ENCODE results near the gene RGL3. TPM values are rescaled to one million over a fixed set of nuclear protein-coding genes. Genes with fewer than 3 reads are reported as not detected.
A peak's percentile ranks its signal among the peaks of the same experiment; 100 is the strongest.
"Not testable (repeated sequence)": the region's sequence is repeated elsewhere in the genome, so short reads cannot be mapped to it uniquely, and the experiment has no call there.

The RGL3 gene, protein sequence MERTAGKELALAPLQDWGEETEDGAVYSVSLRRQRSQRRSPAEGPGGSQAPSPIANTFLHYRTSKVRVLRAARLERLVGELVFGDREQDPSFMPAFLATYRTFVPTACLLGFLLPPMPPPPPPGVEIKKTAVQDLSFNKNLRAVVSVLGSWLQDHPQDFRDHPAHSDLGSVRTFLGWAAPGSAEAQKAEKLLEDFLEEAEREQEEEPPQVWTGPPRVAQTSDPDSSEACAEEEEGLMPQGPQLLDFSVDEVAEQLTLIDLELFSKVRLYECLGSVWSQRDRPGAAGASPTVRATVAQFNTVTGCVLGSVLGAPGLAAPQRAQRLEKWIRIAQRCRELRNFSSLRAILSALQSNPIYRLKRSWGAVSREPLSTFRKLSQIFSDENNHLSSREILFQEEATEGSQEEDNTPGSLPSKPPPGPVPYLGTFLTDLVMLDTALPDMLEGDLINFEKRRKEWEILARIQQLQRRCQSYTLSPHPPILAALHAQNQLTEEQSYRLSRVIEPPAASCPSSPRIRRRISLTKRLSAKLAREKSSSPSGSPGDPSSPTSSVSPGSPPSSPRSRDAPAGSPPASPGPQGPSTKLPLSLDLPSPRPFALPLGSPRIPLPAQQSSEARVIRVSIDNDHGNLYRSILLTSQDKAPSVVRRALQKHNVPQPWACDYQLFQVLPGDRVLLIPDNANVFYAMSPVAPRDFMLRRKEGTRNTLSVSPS
- total RNA-seq, result 72.0 TPM

DNA sequence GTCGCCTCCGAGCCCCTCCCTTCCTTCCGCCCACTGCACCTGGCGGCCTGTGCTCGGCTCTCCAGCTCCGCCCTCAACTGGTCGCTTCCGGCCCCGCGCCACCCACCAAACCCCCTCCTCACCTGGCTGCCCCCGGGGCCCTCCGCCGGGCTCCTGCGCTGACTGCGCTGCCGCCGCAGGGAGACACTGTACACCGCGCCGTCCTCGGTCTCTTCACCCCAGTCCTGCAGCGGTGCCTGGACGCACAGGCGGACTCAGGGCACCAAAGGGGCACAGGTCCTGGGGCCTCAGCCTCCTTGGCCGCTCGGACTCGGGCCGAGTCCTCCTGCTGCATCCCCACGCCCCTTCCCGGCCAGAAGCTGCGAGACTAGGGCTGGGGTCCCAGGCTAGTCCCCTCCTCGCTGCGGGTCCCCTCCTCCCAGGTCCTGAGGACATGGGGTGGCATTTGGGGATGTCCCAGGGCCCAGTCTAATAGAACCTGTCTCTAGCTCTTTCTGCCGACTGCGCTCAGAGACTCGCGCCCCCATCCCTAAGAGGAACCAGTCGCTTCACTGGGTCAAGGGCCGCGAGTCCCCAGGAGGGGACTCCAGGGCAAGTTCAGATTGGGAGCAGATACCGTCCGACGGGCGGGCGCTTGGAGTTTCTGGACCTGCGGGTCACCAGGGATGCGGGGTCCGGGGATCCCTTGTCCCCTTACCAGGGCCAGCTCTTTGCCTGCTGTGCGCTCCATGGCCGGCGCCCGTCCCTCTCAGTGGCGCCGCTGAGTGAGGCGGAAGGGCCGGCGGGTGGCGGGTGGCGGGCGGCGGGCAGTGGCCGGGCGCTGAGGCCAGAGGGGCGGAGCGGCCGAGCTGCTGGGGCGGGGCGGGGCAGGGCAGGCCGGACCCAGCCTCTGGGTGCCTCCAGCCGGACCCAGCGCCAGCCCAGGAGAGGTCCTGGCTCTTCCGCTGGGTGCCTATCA is at the start of gene RGL3:
Gene RGL3, minus strand, starts transcription at position 766 of the 958 bp plus-strand sequence. Its CDS starts 36 bp downstream, at position 730.
- no peak for DNase-seq (ENCODE audit: low spot score)

DNA sequence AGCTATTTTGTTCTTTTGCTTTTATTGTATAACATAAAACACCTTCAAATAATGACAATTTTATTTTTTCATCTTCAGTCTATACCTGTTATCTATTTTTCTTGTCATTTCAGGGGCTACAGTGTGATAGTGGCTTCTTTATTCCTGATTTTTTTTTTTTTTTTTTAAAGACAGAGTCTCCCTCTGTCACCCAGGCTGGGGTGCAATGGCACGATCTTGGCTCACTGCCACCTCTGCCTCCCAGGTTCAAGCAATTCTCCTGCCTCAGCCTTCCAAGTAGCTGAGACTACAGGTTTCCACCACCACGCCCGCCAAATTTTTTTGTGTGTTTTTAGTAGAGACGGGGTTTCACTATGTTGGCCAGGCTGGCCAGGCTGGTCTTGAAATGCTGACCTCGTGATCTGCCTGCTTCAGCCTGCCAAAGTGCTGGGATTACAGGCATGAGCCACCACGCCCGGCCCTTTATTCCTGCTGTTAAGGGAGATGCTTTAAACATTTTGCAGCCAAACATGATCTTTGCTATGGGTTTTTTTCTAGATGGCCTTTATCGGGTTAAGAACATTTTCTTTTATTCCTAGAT is 49.2 kb upstream of the RGL3 start:
- DNase-seq (ENCODE audit: low spot score), result not testable (repeated sequence)

DNA sequence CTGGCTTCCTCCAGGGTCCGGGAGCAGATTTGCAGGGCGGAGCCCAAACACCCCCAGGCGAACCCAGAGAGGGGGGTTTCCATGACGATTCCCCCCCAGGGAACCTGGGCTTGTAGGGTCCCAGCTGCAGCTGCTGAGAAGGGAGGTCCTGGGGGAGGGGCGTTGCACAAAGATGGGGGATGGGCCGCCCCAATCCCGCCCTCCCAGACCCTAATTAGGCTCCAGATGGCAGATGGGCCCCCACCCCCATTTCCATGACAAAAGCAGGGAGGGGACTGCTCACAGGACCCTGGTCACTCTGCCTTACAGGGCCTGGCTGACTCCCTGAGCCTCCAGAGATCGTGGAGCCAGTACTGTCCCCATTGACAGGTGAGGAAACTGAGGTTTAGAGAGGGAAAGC is 46.5 kb upstream of the RGL3 start:
- no peak for DNase-seq (ENCODE audit: low spot score)

DNA sequence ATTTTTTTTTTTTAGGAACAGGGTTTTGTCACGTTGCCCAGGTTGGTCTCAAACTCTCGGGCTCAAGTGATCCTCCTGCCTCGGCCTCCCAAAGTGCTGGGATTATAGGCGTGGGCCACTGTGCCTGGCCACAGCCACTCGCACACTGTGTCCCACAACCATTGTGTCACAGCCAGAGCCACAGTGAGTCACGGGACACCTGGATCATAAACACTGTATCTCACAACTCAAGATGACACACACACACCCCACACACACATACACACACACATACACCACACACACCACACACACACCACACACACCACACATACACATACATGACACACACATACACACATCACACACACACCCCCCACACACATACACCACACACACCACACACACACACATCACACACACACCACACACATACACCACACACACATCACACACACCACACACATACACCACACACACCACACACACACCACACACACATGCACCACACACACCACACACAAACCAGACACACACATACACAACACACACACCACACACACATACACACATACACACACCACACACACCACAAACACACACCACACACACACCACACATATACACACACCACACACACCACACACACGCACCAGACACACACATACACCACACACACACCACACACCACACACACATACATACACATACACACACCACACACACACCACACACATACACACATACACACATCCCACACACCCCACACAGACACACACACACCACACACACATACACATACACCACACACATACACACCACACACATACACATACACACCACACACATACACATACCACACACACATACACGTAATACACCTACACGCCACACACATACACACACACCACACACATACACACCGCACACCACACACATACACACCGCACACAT is 45.5 kb upstream of the RGL3 start:
- DNase-seq (ENCODE audit: low spot score), result no peak

DNA sequence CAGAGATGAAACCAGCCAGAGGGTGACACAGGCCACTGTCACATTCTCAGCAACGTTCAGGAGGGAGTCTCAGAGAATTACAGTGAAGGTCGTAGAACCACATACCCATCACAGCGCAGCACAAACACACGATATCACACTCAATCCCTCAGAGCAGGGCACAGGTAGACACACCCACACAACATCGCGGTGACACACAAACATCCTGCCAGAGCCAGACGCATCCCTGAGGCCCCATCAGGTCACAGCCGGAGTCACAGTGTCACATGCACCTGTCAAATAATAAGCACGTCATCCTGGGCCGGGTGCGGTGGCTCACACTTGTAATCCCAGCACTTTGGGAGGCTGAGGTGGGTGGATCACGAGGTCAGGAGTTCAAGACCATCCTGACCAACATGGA is 44.3 kb upstream of the RGL3 start:
- no peak for DNase-seq (ENCODE audit: low spot score)

DNA sequence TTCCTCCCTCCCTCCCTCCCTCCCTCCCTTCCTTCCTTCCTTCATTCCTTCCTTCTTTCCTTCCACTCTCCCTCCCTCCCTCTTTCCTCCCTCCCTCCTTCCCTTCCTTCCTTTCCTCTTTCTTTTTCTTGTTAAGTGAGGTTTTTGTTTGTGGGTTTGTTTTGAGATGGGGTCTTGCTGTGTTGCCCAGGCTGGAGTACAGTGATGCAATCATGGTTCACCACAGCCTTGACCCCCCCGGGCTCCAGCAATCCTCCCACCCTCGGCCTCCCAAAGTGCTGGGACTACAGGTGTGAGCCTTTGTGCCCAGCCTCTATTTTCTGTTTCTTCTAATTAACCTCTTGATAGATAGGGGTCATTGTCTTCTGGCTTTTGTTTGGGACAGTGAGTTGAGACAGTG is 42.3 kb upstream of the RGL3 start:
- DNase-seq (ENCODE audit: low spot score), result no peak

DNA sequence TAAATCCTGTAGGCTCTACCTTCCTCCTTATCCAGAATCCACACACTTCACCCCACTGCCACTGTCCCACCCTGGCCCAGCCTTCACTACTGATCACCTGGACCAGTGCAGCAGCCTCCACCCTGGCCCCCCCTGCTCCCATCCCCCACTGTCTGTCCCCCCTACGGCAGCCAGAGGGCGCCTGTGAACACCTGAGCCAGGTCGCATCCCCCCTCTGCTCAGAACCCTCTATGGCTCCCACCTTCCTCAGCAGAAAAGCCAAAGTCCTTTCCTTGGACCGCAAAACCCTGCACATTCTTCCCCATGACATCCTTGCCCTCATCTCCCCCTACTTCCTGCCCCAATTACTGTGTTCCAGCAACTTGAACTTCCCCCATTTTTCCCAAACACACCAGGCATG is 41.1 kb upstream of the RGL3 start:
- DNase-seq (ENCODE audit: low spot score), result no peak

DNA sequence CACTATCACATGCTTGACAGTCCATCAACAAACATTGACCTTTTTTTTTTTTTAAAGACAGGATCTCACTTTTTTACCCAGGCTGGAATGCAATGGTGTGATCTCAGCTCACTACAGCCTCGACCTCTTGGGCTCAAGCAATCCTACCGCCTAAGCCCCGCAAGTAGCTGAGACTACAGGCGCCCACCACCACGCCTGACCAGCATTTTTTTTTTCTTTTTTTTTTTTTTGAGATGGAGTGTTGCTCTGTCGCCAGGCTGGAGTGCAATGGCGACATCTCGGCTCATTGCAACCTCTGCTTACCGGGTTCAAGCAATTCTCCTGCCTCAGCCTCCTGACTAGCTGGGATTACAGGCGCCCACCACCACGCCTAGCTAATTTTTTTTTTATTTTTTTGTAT is 39.8 kb upstream of the RGL3 start:
- not testable (repeated sequence) for DNase-seq (ENCODE audit: low spot score)

DNA sequence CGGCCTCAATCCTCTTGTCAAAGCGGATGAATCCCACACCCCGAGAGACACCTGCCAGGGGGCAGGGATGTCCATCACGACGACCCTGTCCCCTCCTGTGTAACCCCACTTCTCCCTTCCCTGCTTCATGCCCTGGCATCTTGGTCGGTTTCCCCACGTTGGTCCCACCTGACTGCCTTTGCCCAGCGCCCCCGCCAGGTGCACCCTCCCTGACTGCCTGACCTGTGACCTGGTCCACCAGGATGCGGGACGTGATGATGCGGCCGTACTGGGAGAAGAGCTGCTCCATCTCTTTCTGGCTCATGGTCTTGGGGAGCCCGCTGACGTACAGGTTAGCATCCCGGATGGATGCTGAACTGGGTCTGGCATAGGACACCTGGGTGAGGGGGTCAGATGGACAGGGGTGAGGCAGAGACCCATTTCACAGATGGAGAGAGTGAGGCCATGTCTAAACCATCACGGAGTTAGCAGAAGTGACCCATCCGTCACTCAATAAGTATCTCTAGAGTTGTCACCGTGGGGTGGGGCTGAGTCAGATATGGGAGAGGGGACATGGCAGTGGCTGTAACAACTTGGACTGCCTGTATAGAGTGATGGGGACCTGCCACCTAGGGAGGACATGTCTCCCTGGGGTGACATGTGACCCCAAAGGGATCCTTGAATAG is 39.3 kb upstream of the RGL3 start:
- DNase-seq (ENCODE audit: low spot score), result no peak

DNA sequence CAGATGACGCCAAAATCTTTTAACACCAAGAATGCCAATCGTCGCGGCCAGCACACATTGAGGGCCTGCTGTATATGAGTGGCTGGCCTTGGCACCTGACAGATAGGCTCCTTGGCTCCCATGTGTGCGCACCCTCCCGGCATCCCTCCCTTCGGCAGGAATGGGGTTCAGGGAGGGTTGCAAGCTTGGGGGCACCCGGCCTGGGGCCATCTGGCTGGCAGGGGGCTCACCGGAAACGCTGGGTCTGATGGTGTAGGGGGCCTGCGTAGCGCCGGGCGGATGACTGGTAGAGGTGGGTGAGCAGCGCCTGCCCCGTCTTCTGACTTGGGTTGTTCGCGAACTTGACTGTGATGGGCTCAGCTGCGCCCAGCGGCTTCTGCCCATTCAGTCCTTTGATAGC is 38.7 kb upstream of the RGL3 start:
- no peak for DNase-seq (ENCODE audit: low spot score)

DNA sequence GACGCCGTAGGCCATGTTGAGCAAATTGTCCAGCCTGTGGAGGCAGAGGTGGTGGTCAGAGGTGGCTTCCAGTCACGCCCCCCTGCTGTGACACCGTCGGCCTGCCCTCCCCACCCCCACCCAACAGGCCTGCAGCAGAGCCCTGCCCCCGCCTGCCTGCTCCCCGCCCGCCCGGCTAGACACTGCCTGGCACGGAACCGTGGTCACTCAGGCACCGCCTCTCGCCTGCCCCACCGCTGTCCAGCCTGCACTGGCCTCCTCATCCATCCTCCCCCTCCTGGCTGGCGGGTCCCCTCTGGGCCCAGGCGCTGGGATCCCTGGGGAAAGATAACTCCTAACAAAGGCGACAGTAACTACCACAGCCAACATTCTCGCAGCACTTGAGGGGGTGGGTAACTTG is 38.0 kb upstream of the RGL3 start:
- peak; percentile 41 for DNase-seq (ENCODE audit: low spot score)

DNA sequence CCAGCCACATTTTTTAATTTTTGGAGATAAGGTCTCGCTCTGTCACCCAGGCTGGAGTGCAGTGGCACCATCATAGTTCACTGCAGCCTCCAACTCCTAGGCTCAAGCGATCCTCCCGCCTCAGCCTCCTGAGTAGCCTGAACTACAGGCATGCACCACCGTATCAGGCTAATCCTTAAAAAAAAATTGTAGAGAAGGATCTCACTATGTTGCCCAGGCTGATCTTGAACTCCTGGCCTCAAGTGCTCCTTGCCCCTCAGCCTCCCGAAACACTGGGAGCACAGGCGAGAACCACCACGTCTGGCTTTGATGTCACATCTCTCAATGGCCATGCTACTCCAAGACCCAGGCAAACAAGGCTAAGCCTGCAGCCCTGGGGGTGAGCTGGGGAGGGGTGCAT is 37.5 kb upstream of the RGL3 start:
- no peak for DNase-seq (ENCODE audit: low spot score)

DNA sequence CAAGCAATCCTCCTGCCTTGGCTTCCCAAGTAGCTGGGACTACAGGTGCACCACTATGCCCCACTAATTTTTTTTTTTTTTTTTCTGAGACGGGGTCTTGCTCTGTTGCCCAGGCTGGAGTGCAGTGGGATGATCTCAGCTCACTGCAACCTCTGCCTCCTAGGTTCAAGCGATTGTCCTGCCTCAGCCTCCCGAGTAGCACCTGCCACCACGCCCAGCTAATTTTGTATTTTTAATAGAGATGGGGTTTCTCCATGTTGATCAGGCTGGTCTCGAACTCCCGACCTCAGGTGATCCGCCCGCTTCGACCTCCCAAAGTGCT is 36.1 kb upstream of the RGL3 start:
- DNase-seq (ENCODE audit: low spot score), result not testable (repeated sequence)

DNA sequence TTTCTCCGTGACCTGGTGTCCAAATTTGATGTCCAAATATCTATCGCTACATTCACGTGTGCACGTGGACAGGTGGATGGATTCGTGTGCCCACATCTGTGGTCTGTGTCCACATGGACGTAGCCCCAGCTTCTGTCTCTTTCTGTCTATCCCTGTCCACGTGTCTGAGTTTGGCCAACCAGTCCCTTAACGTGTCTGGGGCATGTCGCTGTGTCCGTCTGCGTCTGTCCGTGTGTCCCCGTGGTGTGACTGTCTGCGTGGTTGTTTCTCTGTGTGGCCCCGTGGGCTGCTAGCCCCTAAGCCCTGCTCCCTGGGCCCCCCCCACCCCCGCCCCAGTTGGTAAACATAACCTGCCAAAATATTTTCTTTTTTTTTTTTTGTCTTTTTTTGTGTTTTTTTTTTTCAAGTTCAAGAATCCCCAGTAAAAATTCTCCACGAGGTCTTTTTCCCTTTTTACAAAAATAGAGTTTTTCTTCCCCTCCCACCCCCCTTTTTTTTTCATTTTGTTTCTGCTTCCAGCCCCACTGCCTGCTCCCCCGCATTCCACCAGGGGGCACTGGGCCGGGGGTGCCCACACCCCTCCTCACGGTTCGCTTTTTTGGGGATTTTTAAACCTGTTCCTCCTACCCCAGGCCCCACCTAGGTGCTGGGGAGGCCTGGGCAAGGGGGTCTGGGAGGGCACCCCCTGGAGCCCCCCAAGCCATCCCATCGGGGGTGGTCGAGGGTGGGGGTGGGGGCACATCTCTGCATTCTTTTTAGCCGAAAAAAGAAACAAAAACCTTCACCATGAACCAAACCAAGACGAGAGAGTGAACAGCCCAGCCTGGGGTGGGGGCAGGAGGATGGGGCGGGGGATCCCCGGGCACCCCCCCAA is 34.6 kb upstream of the RGL3 start:
- DNase-seq (ENCODE audit: low spot score), result no peak

DNA sequence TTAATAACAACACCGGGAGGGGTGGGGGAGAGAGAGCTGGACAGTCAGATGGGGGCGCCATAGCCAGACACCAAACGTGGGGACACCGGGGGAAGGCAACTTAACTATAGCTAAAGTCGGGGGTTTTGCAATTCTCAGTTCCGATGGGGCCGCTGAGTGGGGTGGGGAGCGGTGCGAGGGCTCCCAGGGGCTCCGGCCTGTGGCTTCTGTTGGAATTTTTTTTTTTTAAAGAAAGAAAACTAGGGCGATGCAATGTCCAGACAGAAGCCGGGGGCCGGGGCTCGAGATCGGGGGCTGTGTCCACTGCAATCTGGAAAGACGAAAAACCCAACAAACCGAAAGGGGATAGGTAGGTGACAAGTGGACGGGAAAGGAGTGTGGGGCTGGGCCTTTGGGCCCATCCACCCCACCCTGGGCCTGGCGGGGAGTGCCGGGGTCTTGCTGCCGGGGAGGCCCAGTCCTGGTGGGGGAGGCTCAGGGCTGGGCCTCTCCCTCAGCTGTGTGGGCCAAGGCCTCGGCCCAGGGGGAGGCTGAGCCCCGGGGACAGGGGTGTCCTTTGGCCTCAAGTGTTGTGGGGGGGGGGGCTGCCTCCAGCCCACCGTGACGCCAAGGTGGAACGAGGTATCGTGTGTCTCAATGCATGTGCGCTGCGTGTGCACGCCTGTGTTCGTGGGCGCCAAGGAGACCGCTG is 33.7 kb upstream of the RGL3 start:
- no peak for DNase-seq (ENCODE audit: low spot score)

DNA sequence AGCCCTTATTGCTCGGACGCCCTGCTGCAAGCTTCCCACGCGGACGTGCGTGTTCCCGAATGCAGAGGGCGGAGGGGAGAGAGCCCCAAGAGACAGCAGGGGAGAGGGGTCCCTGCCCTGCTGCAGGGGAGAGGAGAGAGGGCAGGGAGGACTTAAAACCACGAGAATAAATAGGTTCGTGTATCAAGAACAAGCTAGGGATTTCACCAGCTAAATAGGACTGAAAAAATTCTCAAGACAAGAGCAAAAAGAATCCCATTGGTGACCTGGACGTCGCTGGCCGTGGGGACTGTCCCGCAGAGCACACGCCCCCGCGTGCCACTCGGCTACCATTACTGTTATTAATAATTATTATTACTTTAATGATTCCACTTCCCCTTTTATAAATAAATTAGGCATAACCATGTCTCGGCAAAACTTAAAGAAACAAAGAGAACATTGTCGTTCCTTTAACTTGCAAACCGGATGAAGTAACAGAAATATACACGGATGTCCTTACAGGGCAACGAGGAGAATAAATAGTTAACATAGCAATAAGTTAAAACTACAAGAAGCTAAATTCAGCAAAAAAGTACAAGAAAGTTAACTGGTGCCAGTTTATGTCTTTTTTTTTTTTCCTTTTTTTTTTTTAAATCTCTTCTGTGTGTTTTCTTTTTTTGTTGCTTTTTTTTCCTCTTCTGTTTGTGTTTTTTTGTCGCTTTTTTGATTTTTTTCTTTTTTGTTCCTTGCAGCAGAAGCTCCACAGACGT is 32.9 kb upstream of the RGL3 start:
- no peak for DNase-seq (ENCODE audit: low spot score)

DNA sequence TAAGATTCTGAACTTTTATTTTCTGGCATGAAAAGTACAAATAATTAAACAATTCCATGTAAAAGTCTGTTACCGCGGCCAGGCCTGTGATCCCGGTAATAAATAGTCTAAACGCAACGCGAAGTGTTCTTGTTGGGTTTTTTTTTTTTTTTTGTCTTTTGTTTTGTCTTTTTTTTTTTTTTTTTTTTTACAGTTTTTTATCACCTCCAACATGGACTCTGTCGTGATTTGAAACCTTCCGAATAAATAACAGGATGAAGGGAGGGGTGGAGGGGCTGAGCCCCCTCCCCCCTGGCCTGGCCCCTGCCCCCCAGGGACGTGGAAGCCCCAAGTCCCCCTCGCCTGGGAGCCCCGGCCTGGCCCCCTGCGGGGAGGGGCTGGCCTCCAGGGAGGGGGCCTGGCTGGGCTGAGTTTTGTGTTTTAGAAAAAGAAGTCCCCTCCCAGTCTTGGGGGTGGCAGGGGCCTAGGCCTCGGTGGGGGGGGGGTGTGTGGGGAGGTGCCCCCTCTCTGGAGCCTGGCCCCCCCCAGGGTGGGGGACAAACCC is 32.3 kb upstream of the RGL3 start:
- no peak for DNase-seq (ENCODE audit: low spot score)

All from mucosa of gallbladder (tissue), 1 donor.